MCF 10A (cell line): ENCODE results near the gene TEX19. TPM values are rescaled to one million over a fixed set of nuclear protein-coding genes. Genes with fewer than 3 reads are reported as not detected.

Experiments
- BruUV-seq: library from RNA; stranded (reverse); fragments of 400-500 nt; replicated peaks from 2 replicates; lab custom pipeline; 2021; lab: Mats Ljungman, UMichigan
- CTCF ChIA-PET: fragments of 300-600 bp; sonication (Branson Sonifier 250); formaldehyde crosslinking; extraction: SDS; loops from one replicate; lab custom pipeline; 2021; ENCODE audit warnings: antibody characterized with exemption, inconsistent platforms; lab: Yijun Ruan, JAX
- POLR2A ChIA-PET: fragments of 300-600, 350-650 bp; sonication (Branson Sonifier 250); formaldehyde crosslinking; extraction: SDS; loops from one replicate; lab custom pipeline; 2020; ENCODE audit warnings: antibody characterized with exemption, inconsistent platforms; lab: Yijun Ruan, JAX
- DNase-seq: peaks from one replicate; pipeline ENCODE4 v3.0.0-alpha.2; 2018; ENCODE audit not compliant: unreplicated experiment
- H3K27ac Mint-ChIP-seq: one replicate; pipeline ENCODE4 v1.8.0; 2022; ENCODE audit warnings: mild to moderate bottlenecking, low read depth, mixed read lengths; ENCODE audit not compliant: unreplicated experiment
- H3K27me3 Mint-ChIP-seq: one replicate; pipeline ENCODE4 v1.8.0; 2022; ENCODE audit warnings: mixed read lengths; ENCODE audit not compliant: insufficient read depth, unreplicated experiment
- H3K36me3 Mint-ChIP-seq: one replicate; pipeline ENCODE4 v1.8.0; 2022; ENCODE audit warnings: mild to moderate bottlenecking, moderate library complexity, mixed read lengths; ENCODE audit not compliant: insufficient read depth, unreplicated experiment
- H3K4me1 Mint-ChIP-seq: one replicate; pipeline ENCODE4 v1.8.0; 2022; ENCODE audit warnings: mixed read lengths; ENCODE audit not compliant: insufficient read depth, unreplicated experiment
- H3K4me3 Mint-ChIP-seq: one replicate; pipeline ENCODE4 v1.8.0; 2022; ENCODE audit warnings: mild to moderate bottlenecking, moderate library complexity, mixed read lengths; ENCODE audit not compliant: unreplicated experiment
- H3K9me3 Mint-ChIP-seq: one replicate; pipeline ENCODE4 v1.8.0; 2022; ENCODE audit warnings: mixed read lengths; ENCODE audit not compliant: unreplicated experiment
- CTCF ChIP-seq: fragments of 200-600 bp; IDR thresholded peaks from one replicate; pipeline ENCODE4 v1.8.0; 2022; ENCODE audit warnings: antibody characterized with exemption, mild to moderate bottlenecking; ENCODE audit not compliant: unreplicated experiment
- intact Hi-C: fragments of 100-400 bp; cut with micrococcal nuclease; formaldehyde crosslinking; loops from 2 replicates; pipeline ENCODE4 v1.14.1; 2022
- total RNA-seq: library from RNA; stranded (reverse); gene quantifications from 2 replicates; pipeline ENCODE4 v1.2.3, GENCODE V29; 2022

Gene TEX19
- total RNA-seq, 1 experiment from 2014 or later: not detected

GRCh38 chr17:82320140-82320840 lies 38.8 kb upstream of the TEX19 start:
- Mint-ChIP-seq H3K27me3 (no peaks in the 10 kb centered on the region), H3K4me3 (no peak overlapping the region), H3K4me1 (no peaks in the 10 kb centered on the region), H3K9me3 (no peaks in the 10 kb centered on the region), H3K27ac (no peak overlapping the region), H3K36me3 (no peaks in the 10 kb centered on the region)
- ChIA-PET POLR2A (interaction anchor here (1.5 kb wide), 1 partner anchor 13 kb away, joined by 4 read pairs; the partner anchor contains the start of gene SECTM1), CTCF (no interaction called here)
- DNase-seq: no peak
- intact Hi-C loops: loop anchor here (5.0 kb wide), 1 partner anchor 78 kb away; no protein-coding TSS in a partner anchor
- no TSS peak for BruUV-seq
- TF ChIP-seq CTCF: no peak

GRCh38 chr17:82320956-82321927 lies 37.8 kb upstream of the TEX19 start:
- BruUV-seq: TSS peak; percentile 25
- Mint-ChIP-seq H3K27ac (no peak overlapping the region), H3K27me3 (no peaks in the 10 kb centered on the region), H3K9me3 (no peaks in the 10 kb centered on the region), H3K4me3 (no peak overlapping the region), H3K36me3 (no peaks in the 10 kb centered on the region), H3K4me1 (no peaks in the 10 kb centered on the region)
- CTCF ChIA-PET: interaction anchor here (0.7 kb wide), 1 partner anchor 23 kb away, joined by 3 read pairs; no protein-coding TSS in a partner anchor
- intact Hi-C loops: loop anchor here (5.0 kb wide), 1 partner anchor 79 kb away; no protein-coding TSS in a partner anchor
- peak; percentile 24 for DNase-seq
- POLR2A ChIA-PET: interaction anchor here (0.6 to 1.5 kb wide), 5 partner anchors 12 to 80 kb away, joined by 3 to 5 read pairs (median 3); partner anchors contain the start of gene SECTM1
- peak; percentile 89 for TF ChIP-seq CTCF

GRCh38 chr17:82321947-82322466 lies 37.0 kb upstream of the TEX19 start:
- no peaks in the 10 kb centered on the region for H3K4me1 Mint-ChIP-seq
- no peak for DNase-seq
- no peak overlapping the region for H3K4me3 Mint-ChIP-seq
- BruUV-seq: no TSS peak
- no peaks in the 10 kb centered on the region for H3K9me3 Mint-ChIP-seq
- no peaks in the 10 kb centered on the region for H3K36me3 Mint-ChIP-seq
- TF ChIP-seq CTCF: no peak
- intact Hi-C loops: loop anchor here (5.0 kb wide), 1 partner anchor 80 kb away; no protein-coding TSS in a partner anchor
- no peaks in the 10 kb centered on the region for H3K27me3 Mint-ChIP-seq
- POLR2A ChIA-PET: interaction anchor here (0.6 to 1.4 kb wide), 3 partner anchors 23 to 81 kb away, joined by 3 to 5 read pairs (median 3); no protein-coding TSS in a partner anchor
- CTCF ChIA-PET: interaction anchor here (0.7 kb wide), 1 partner anchor 23 kb away, joined by 3 read pairs; no protein-coding TSS in a partner anchor
- no peak overlapping the region for H3K27ac Mint-ChIP-seq
